Tibial nerve (tissue), 3 donors: Measurements from ENCODE around the gene RNF126.

Experiments used
- CTCF ChIP-seq, 5 experiments: fragments of 200-600 bp in 3 of 5; fragments of 450-650 bp in 2 of 5; sonication (generic) in 3 of 5; IDR thresholded peaks; one replicate each; pipeline ENCODE4 v1.5.1; 2016 to 2019; ENCODE audit warnings: antibody characterized with exemption in 5 of 5, mild to moderate bottlenecking in 3 of 5, moderate library complexity in 2 of 5
- POLR2A ChIP-seq, 2 donors: fragments of 450-650 bp; IDR thresholded peaks; one replicate each; pipeline ENCODE4 v1.6.1; 2017; ENCODE audit warnings: antibody characterized with exemption in 2 of 2, mild to moderate bottlenecking in 2 of 2, moderate library complexity in 2 of 2

- TF ChIP-seq CTCF (IDR thresholded peaks at IDR 0.05) (no peak), POLR2A (IDR thresholded peaks at IDR 0.05) (no peak)
These were observed 22.9 kb downstream of the RNF126 start for GRCh38 chr19:640161-640558.
